Spleen (tissue), 11 donors: Measurements from ENCODE around the gene ARID3A. TPM values are rescaled to one million over a fixed set of nuclear protein-coding genes. Genes with fewer than 3 reads are reported as not detected.

ENCODE experiments used
- DNase-seq: peaks from one replicate; pipeline ENCODE4 v3.0.0-alpha.2; 2020
- H3K27ac ChIP-seq, 8 donors: fragments of 200-600 bp; sonication (generic) in 7 of 8; 1 replicate in 4 of 8; 2 replicates in 4 of 8; pipeline versions ENCODE4 v1.5.0 to v1.8.0; 2016 to 2021; ENCODE audit warnings: inconsistent platforms in 4 of 8, mild to moderate bottlenecking in 4 of 8, moderate library complexity in 1 of 8
- H3K27me3 ChIP-seq, 7 donors: fragments of 200-600 bp; sonication (generic) in 6 of 7; replicated peaks in 1 of 7; 1 replicate in 4 of 7; 2 replicates in 3 of 7; pipeline versions ENCODE4 v1.5.0 to v1.8.0; 2016 to 2021; ENCODE audit warnings: inconsistent platforms in 3 of 7, mild to moderate bottlenecking in 1 of 7
- H3K36me3 ChIP-seq, 6 donors: fragments of 200-600 bp; sonication (generic) in 5 of 6; 1 replicate in 4 of 6; 2 replicates in 2 of 6; pipeline versions ENCODE4 v1.5.0 to v1.8.0; 2016 to 2021; ENCODE audit warnings: inconsistent platforms in 2 of 6
- H3K4me1 ChIP-seq, 6 donors: fragments of 200-600 bp; sonication (generic) in 5 of 6; 1 replicate in 3 of 6; 2 replicates in 3 of 6; pipeline versions ENCODE4 v1.5.0 to v1.8.0; 2016 to 2021; ENCODE audit warnings: inconsistent platforms in 3 of 6
- H3K4me3 ChIP-seq, 8 donors: fragments of 200-600 bp; sonication (generic) in 7 of 8; 1 replicate in 4 of 8; 2 replicates in 4 of 8; pipeline versions ENCODE4 v1.5.0 to v1.8.0; 2016 to 2021; ENCODE audit warnings: inconsistent platforms in 4 of 8, mild to moderate bottlenecking in 4 of 8, moderate library complexity in 2 of 8
- H3K9me3 ChIP-seq, 8 donors: fragments of 200-600 bp; sonication (generic) in 7 of 8; 1 replicate in 4 of 8; 2 replicates in 4 of 8; pipeline versions ENCODE4 v1.5.0 to v1.8.0; 2016 to 2021; ENCODE audit warnings: inconsistent platforms in 4 of 8
- CTCF ChIP-seq, 11 experiments: fragments of 200-600 bp in 7 of 11; fragments of 450-650 bp in 4 of 11; sonication (generic) in 4 of 11; IDR thresholded peaks in 8 of 11; conservative IDR thresholded peaks in 3 of 11; 1 replicate in 7 of 11; 2 replicates in 4 of 11; pipeline versions ENCODE4 v1.4.0 to v1.8.0; 2016 to 2021; ENCODE audit warnings: antibody characterized with exemption in 11 of 11, inconsistent platforms in 4 of 11, mild to moderate bottlenecking in 1 of 11
- POLR2A ChIP-seq, 3 donors: fragments of 450-650 bp; IDR thresholded peaks; one replicate each; pipeline ENCODE4 v1.5.1; 2017; ENCODE audit warnings: antibody characterized with exemption in 3 of 3, mild to moderate bottlenecking in 1 of 3
- POLR2AphosphoS5 ChIP-seq, 3 donors: sonication (generic); formaldehyde crosslinking; IDR thresholded peaks; one replicate each; pipeline ENCODE4 v1.5.1; 2017; ENCODE audit warnings: antibody characterized with exemption in 3 of 3
- WGBS, 5 donors: extraction: QIAGEN DNeasy Blood & Tissue Kit in 3 of 5; methylation state at CpG; one replicate each; pipeline versions ENCODE4 v1.1.5 to v1.1.7; 2013 to 2018; 5-methylcytosine and 5-hydroxymethylcytosine counted together
- intact Hi-C: fragments of 100-400 bp; cut with DNase I; formaldehyde crosslinking; loops from one replicate; pipeline ENCODE4 v1.15.0; 2023; ENCODE audit warnings: low total_unique reads
- polyA plus RNA-seq, 3 donors: library from polyadenylated mRNA; stranded (reverse); fragments of 200-250 nt; gene quantifications; one replicate each; pipeline ENCODE4 v1.2.1, GENCODE V29; 2013
- total RNA-seq, 7 donors: library from RNA; depleted of rRNA in 3 of 7; stranded (reverse); fragments of >200 nt in 3 of 7; fragmentation: NEBNext Ultra II Directional in 4 of 7; extraction: Animal tissue kit (Norgen Biotek cat#: 25700) in 4 of 7; gene quantifications; one replicate each; pipeline versions ENCODE4 v1.1.0 to v1.2.1, GENCODE V29; 2016 to 2021
- donor health status: healthy with polysubstance abuse.
- donor health status: DM: no; HTN: no; CAD: no; lungs with moderate emphysema.
- donor health status: DM: no; HTN: no; CAD: no.
- donor health status: Bipolar disorder and iron deficiency.
- donor health status: healthy.
- donor health status: DM: no; HTN: no; CAD: no.
- donor health status: DM: yes; HTN: yes; CAD: no.

ARID3A gene
- total and polyA plus RNA-seq, 10 donors = 2.5 to 42.5 (median 17.7) TPM

- intact Hi-C loops = no loop called here
- no peak for DNase-seq
- Histone ChIP-seq H3K36me3 (peaks cover 0 to 58% (median 0%) of the 10 kb centered on the region in 6 donors), H3K27ac (no peak overlapping the region), H3K4me3 (no peak overlapping the region), H3K9me3 (no peaks in the 10 kb centered on the region), H3K4me1 (peaks cover 42 to 99% (median 63%) of the 10 kb centered on the region in 6 donors), H3K27me3 (no peaks in the 10 kb centered on the region)
- 65 to 78% (median 75%) methylated on average over 16 of the region's 16 CpGs for WGBS, 5 donors
- TF ChIP-seq POLR2A (IDR thresholded peaks at IDR 0.05) = no peak
- TF ChIP-seq POLR2AphosphoS5 (IDR thresholded peaks at IDR 0.05) = no peak
- TF ChIP-seq CTCF (IDR thresholded peaks at IDR 0.05 in 8 of 11, conservative IDR thresholded peaks at IDR 0.05 in 3 of 11) = no peak
These were observed 11.4 kb downstream of the ARID3A start for GRCh38 chr19:937259-937694.

GRCh38 chr19:938233-938923 is 12.5 kb downstream of the ARID3A start:
- 78 to 87% (median 86%) methylated on average over 17 to 23 of the region's 23 CpGs for WGBS, 5 donors
- Histone ChIP-seq H3K27ac (no peak overlapping the region), H3K36me3 (peaks cover 0 to 63% (median 0%) of the 10 kb centered on the region in 6 donors), H3K9me3 (peaks cover 0 to 1% (median 0%) of the 10 kb centered on the region in 8 donors), H3K4me3 (no peak overlapping the region), H3K27me3 (no peaks in the 10 kb centered on the region), H3K4me1 (peaks cover 31 to 95% (median 56%) of the 10 kb centered on the region in 6 donors)
- intact Hi-C loops = no loop called here
- no peak for TF ChIP-seq POLR2AphosphoS5 (IDR thresholded peaks at IDR 0.05)
- TF ChIP-seq CTCF (IDR thresholded peaks at IDR 0.05 in 8 of 11, conservative IDR thresholded peaks at IDR 0.05 in 3 of 11) = no peak
- no peak for TF ChIP-seq POLR2A (IDR thresholded peaks at IDR 0.05)
- no peak for DNase-seq

GRCh38 chr19:939439-939838 is 13.6 kb downstream of the ARID3A start:
- Histone ChIP-seq H3K27ac (no peak overlapping the region), H3K4me1 (peaks cover 22 to 90% (median 46%) of the 10 kb centered on the region in 6 donors), H3K9me3 (peaks cover 0 to 5% (median 0%) of the 10 kb centered on the region in 8 donors), H3K4me3 (no peak overlapping the region), H3K36me3 (peaks cover 0 to 61% (median 0%) of the 10 kb centered on the region in 6 donors), H3K27me3 (no peaks in the 10 kb centered on the region)
- TF ChIP-seq POLR2A (IDR thresholded peaks at IDR 0.05) = no peak
- intact Hi-C loops = no loop called here
- 90 to 94% (median 91%) methylated on average over 22 of the region's 22 CpGs for WGBS, 5 donors
- no peak for DNase-seq

- Histone ChIP-seq H3K4me1 (peaks cover 17 to 89% (median 44%) of the 10 kb centered on the region in 6 donors), H3K4me3 (peak overlapping the region in 1 of 8 donors; percentile 71), H3K27ac (peak overlapping the region in 5 of 8 donors; percentile 76 to 86 (median 80)), H3K27me3 (no peaks in the 10 kb centered on the region), H3K9me3 (peaks cover 0 to 5% (median 0%) of the 10 kb centered on the region in 8 donors), H3K36me3 (peaks cover 0 to 61% (median 0%) of the 10 kb centered on the region in 6 donors)
- WGBS, 5 donors = 94 to 99% (median 96%) methylated on average over 7 of the region's 7 CpGs
- DNase-seq = no peak
- no peak for TF ChIP-seq POLR2A (IDR thresholded peaks at IDR 0.05)
- no peak for TF ChIP-seq CTCF (IDR thresholded peaks at IDR 0.05 in 8 of 11, conservative IDR thresholded peaks at IDR 0.05 in 3 of 11)
- no peak for TF ChIP-seq POLR2AphosphoS5 (IDR thresholded peaks at IDR 0.05)
- intact Hi-C loops = no loop called here
These were observed 14.1 kb downstream of the ARID3A start for GRCh38 chr19:939922-940321.
